ENCODE data around the gene ERF.
A peak's percentile ranks its signal among the peaks of the same experiment; 100 is the strongest.

ERF gene

GRCh38 chr19:42254089-42254849 is 659 bp downstream of the ERF start:
- Histone ChIP-seq H3K9ac (ENCODE audit: low read length) (peak overlapping the region; percentile 94), H3K4me3 (ENCODE audit: low read length) (peak overlapping the region; percentile 87), H3K9me3 (ENCODE audit: control insufficient read depth, low read length) (no peaks in the 10 kb centered on the region), H3K27me3 (ENCODE audit: control insufficient read depth, insufficient read depth, low read length) (no peaks in the 10 kb centered on the region), H3K4me1 (ENCODE audit: control insufficient read depth, insufficient read depth, low read length) (peaks cover 36% of the 10 kb centered on the region), H3K36me3 (ENCODE audit: control insufficient read depth, insufficient read depth, low read length) (no peaks in the 10 kb centered on the region)

DNA sequence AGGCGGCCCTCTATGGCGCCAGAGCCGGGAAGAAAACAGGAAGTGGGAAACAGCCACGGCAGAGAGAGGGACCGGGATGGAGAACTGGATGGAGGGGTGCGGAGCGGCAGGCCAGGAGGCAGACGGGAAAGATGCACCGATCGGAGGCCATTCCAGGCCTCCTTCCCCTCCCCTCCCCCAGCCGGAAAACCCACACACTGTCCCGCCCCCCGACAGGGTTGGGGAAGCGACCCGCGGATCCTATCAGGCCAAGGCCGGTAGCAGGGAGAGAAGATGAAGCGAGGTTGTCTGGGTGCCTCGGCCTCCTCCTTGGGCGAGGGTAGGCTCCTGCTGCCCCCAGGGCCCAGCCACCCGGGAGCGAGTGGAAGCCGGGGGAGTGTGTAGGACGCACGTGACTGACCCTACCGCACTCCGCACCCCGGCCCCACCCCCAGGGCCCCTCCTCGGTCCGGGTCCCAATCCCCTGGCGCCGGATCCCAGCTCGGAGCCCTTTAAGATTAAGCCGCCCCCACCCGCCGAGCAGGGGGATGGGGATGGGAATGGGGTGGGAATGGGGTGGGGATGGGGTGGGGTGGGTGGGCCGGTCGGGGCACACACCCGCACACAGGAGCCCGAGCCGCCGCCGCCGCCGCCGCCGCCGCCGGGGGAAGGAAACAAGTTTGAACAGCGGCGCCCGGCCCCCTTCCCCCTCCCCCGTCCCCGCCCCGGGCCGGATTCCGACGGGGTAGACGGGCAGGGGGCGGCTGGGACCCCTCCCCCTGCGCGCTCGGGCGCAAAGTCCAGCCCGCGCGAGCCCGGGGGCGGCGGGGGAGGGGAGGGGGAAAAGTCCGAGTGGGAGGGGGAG is 1.5 kb downstream of the ERF start:
- Histone ChIP-seq H3K9me3 (ENCODE audit: control insufficient read depth, low read length) (no peaks in the 10 kb centered on the region), H3K9ac (ENCODE audit: low read length) (peak overlapping the region; percentile 94), H3K4me3 (ENCODE audit: low read length) (peak overlapping the region; percentile 87), H3K36me3 (ENCODE audit: control insufficient read depth, insufficient read depth, low read length) (no peaks in the 10 kb centered on the region), H3K4me1 (ENCODE audit: control insufficient read depth, insufficient read depth, low read length) (peaks cover 36% of the 10 kb centered on the region), H3K27me3 (ENCODE audit: control insufficient read depth, insufficient read depth, low read length) (no peaks in the 10 kb centered on the region)

DNA sequence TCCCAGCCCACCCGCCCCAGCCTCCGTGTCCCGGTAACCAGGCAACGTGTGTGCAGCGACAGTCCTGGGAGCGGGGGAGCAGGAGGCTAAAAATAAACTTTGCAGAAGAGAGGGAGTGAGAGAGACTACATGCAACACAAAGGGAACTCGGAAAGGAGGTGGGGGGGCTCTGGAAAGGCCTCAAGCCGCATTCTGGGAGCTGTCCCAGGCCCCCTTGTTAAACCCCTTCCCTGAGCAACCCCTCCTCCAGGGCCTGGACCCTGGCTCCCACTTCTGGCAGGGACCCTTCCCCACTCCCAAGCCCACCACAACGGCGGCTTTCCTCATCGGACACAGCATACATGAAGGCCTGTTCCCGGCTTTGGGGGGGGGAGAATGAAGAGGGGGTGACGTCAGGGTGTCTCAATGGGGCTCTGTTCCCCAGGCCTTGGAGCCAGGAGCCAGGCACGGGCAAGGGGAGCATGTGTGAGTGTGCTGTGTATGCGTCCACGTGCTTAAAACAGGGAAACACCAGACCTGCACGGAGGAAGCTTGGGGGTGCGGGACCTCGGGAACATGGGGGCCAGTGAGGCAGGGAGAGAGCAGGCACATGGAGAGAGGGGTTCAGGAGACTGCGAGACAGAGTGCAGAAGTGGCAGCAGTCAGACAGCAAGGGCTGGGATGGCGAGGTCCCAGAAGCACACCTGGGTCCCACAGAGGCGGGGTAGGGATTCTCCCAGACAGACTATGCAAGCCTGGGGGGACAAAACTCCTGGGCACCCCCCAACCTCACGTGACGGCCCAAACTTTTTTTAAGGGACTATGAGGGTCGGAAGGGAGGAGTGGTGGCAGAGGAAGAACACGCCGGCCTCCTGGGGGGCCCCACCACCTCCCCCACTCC is 2.3 kb downstream of the ERF start:
- Histone ChIP-seq H3K36me3 (ENCODE audit: control insufficient read depth, insufficient read depth, low read length) (no peaks in the 10 kb centered on the region), H3K9me3 (ENCODE audit: control insufficient read depth, low read length) (no peaks in the 10 kb centered on the region), H3K4me3 (ENCODE audit: low read length) (peak overlapping the region; percentile 50), H3K9ac (ENCODE audit: low read length) (peak overlapping the region; percentile 80), H3K4me1 (ENCODE audit: control insufficient read depth, insufficient read depth, low read length) (peaks cover 36% of the 10 kb centered on the region), H3K27me3 (ENCODE audit: control insufficient read depth, insufficient read depth, low read length) (no peaks in the 10 kb centered on the region)

DNA sequence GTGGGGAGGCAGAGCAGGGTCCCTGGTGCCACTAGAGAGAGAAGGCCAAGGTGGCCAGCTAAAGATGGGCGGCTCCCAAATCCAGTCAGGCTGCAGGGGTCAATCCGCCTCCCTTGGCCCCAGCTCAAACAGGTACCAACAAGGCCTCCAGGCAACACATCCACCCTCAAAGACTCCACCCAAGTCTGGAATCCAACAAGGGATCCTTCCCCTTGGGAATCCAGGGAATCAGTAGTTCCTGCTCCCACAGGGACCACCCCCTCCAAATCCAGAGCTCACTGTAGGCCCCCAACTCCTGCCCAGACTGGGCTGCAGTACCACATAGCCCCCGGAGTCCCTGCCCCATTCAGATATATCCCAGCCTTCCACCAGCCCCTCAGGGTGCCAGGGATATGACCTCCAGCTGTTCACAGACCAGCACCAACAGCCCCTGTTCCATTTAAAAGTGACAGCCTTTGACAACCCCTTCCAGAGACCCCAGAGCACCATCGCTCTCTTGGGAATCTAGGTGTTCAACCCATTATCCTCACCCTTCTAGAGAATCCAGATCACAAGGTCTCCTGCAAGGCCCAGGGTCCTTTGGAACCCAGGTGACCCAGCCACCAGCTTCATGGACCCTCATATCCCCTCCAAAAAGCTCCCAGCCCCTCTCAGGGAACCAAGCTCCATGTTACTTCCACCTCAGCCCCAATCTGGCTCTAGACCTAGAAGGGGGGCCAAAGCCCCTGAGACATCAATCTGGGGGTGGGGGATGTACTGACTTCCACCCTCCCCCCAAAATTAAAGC is 3.2 kb downstream of the ERF start:
- Histone ChIP-seq H3K4me3 (ENCODE audit: low read length) (no peak overlapping the region), H3K27me3 (ENCODE audit: control insufficient read depth, insufficient read depth, low read length) (no peaks in the 10 kb centered on the region), H3K9ac (ENCODE audit: low read length) (peak overlapping the region; percentile 53), H3K9me3 (ENCODE audit: control insufficient read depth, low read length) (no peaks in the 10 kb centered on the region), H3K36me3 (ENCODE audit: control insufficient read depth, insufficient read depth, low read length) (no peaks in the 10 kb centered on the region), H3K4me1 (ENCODE audit: control insufficient read depth, insufficient read depth, low read length) (peaks cover 36% of the 10 kb centered on the region)

- Histone ChIP-seq H3K4me3 (ENCODE audit: low read length) (no peak overlapping the region), H3K9ac (ENCODE audit: low read length) (peak overlapping the region; percentile 53), H3K9me3 (ENCODE audit: control insufficient read depth, low read length) (no peaks in the 10 kb centered on the region), H3K36me3 (ENCODE audit: control insufficient read depth, insufficient read depth, low read length) (no peaks in the 10 kb centered on the region), H3K4me1 (ENCODE audit: control insufficient read depth, insufficient read depth, low read length) (peaks cover 36% of the 10 kb centered on the region), H3K27me3 (ENCODE audit: control insufficient read depth, insufficient read depth, low read length) (no peaks in the 10 kb centered on the region)
These were observed 4.0 kb downstream of the ERF start for GRCh38 chr19:42250666-42251531.

DNA sequence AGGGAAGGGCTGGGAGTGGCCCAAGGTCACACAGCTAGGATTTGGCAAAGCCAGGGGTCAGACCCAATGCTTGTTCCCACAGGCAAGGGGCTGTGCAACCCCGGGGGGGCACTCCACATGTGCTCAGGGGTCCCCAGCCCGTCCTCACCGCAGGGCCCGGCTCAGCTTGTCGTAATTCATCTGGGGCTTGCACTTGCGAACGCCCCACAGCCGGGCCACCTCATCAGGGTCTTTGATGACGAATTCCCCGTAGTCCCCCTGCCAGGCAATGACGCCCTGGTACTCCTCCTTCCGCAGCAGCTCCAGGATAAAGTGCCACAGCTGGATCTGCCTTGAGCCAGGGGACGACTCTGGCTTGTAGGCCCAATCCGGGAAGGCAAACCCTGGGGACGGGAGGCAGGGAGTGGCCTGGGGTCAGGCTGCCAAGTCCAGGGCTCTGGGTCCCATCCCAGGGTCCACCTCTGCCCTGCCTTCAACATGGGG is 4.7 kb downstream of the ERF start:
- no peaks in the 10 kb centered on the region for H3K9me3 ChIP-seq (ENCODE audit: control insufficient read depth, low read length)
- peak overlapping the region; percentile 48 for H3K9ac ChIP-seq (ENCODE audit: low read length)
- H3K4me1 ChIP-seq (ENCODE audit: control insufficient read depth, insufficient read depth, low read length) = peaks cover 31% of the 10 kb centered on the region
- no peak overlapping the region for H3K4me3 ChIP-seq (ENCODE audit: low read length)
- no peaks in the 10 kb centered on the region for H3K27me3 ChIP-seq (ENCODE audit: control insufficient read depth, insufficient read depth, low read length)
- no peaks in the 10 kb centered on the region for H3K36me3 ChIP-seq (ENCODE audit: control insufficient read depth, insufficient read depth, low read length)

DNA sequence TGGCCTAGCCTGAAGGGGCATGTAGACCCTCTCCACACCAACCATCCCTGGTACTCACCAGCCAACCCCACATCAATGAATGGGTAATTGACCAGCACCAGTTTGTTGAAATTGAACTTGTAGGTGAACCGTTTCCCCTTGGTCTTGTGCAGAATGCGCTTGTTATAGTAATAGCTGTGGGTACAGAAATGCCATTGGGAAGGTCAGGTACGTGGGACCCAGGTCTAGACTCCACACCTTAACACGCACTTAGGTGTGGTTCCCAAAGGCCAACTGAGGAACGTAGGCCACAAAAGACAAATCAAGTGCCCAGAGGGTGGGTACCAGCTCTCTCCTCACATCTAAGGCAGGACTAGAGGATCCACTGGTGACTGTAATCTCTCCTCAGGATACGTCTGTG is 5.2 kb downstream of the ERF start:
- no peaks in the 10 kb centered on the region for H3K36me3 ChIP-seq (ENCODE audit: control insufficient read depth, insufficient read depth, low read length)
- H3K9ac ChIP-seq (ENCODE audit: low read length) = no peak overlapping the region
- peaks cover 35% of the 10 kb centered on the region for H3K4me1 ChIP-seq (ENCODE audit: control insufficient read depth, insufficient read depth, low read length)
- H3K9me3 ChIP-seq (ENCODE audit: control insufficient read depth, low read length) = no peaks in the 10 kb centered on the region
- no peaks in the 10 kb centered on the region for H3K27me3 ChIP-seq (ENCODE audit: control insufficient read depth, insufficient read depth, low read length)
- H3K4me3 ChIP-seq (ENCODE audit: low read length) = no peak overlapping the region

DNA sequence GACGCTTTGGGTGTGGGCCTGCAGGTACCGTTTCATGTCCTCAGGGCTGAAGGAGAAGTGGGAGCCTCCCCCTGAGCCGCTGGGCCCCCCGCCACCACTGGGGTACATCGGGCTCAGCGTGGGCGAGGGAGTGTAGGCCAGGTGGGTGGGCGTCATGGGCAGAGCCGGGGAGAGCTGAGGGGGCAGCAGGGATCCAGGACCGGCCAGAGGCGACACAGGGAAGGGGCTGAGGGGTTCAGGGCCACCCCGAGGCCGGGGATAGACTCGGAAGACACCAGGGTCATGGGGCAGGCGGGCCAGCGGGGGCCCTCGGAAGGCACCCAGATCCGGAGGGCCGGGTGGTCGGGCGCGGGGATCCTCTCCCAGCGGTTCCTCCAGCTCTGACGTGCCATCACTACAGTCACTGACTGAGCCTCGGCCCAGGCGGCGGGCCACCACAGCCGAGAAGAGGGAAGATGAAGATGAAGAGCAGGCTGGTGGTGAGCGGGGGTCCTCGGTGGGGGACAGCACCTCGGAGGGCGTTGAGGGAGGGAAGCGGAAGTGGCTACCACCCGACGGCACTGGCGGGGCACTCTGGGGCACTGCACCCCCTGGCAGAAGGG is 5.7 kb downstream of the ERF start:
- H3K4me1 ChIP-seq (ENCODE audit: control insufficient read depth, insufficient read depth, low read length) = peaks cover 35% of the 10 kb centered on the region
- no peaks in the 10 kb centered on the region for H3K9me3 ChIP-seq (ENCODE audit: control insufficient read depth, low read length)
- no peak overlapping the region for H3K4me3 ChIP-seq (ENCODE audit: low read length)
- H3K36me3 ChIP-seq (ENCODE audit: control insufficient read depth, insufficient read depth, low read length) = no peaks in the 10 kb centered on the region
- H3K9ac ChIP-seq (ENCODE audit: low read length) = no peak overlapping the region
- H3K27me3 ChIP-seq (ENCODE audit: control insufficient read depth, insufficient read depth, low read length) = no peaks in the 10 kb centered on the region

DNA sequence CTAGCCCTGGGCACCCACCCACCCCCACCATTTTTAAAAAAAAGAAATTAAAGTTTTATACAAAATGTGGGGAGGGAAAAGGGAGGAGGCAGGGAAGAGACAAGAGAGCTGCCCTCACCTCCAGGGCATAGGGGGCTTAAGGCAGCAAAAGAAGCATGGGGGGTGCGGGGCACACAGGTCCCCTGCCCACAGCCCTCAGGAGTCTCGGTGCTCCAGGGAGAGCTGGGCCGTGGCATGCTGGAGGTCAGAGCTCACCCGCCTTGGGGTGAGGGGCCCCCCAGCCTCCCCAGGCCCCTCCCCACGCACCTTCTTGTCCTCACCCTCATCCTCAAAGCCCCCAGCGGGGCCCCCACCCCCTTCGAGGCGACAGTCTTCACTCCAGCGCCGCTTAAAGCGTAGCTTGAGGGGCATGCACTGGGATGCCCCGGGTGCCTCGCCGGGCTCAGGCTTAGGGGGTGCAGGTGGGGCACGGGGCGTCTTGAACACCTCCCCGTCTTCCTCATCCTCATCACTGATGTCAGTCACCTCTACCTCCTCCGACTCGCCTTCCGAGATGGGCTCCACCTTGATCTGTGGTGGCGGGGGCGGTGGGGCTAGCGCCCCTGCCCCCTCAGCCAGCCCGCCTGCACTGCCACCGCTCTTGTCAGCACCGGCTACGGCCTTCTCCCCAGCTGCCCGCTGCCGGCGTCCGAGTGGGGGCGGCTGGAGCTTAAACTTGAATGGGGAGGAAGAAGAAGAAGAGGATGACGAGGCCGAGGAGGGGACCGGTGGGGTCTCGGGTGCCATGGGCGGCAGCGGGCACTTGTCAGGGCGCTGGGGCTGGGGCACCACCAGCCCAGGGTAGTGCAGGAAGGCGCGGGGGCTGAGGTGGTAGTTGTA is 6.4 kb downstream of the ERF start:
- no peaks in the 10 kb centered on the region for H3K27me3 ChIP-seq (ENCODE audit: control insufficient read depth, insufficient read depth, low read length)
- no peaks in the 10 kb centered on the region for H3K36me3 ChIP-seq (ENCODE audit: control insufficient read depth, insufficient read depth, low read length)
- peaks cover 35% of the 10 kb centered on the region for H3K4me1 ChIP-seq (ENCODE audit: control insufficient read depth, insufficient read depth, low read length)
- H3K9ac ChIP-seq (ENCODE audit: low read length) = no peak overlapping the region
- H3K4me3 ChIP-seq (ENCODE audit: low read length) = no peak overlapping the region
- H3K9me3 ChIP-seq (ENCODE audit: control insufficient read depth, low read length) = no peaks in the 10 kb centered on the region

Data from mucosa of stomach (tissue), 1 donor.